GM18520 (cell line): Measurements from ENCODE around the gene OR10X1.

ENCODE experiments used
- ATAC-seq: cut with Tn5 transposase; IDR thresholded peaks from one replicate; pipeline ENCODE4 v1.9.1; 2021; ENCODE audit not compliant: unreplicated experiment

OR10X1 gene

GRCh38 chr1:158579733-158580132 lies at the start of gene OR10X1:
Gene OR10X1 (minus strand): TSS chr1:158579899. CDS start chr1:158579899, 0 bp downstream.
- no peak for ATAC-seq

GRCh38 chr1:158613764-158614163 lies 34.1 kb upstream of the OR10X1 start:
- ATAC-seq: no peak

GRCh38 chr1:158611916-158612315 lies 32.2 kb upstream of the OR10X1 start:
- no peak for ATAC-seq

- no peak for ATAC-seq
Measured at GRCh38 chr1:158607296-158607695, 27.6 kb upstream of the OR10X1 start.

- ATAC-seq: no peak
Measured at GRCh38 chr1:158604968-158605367, 25.3 kb upstream of the OR10X1 start, which contains the start of gene OR10Z1. Gene OR10Z1 (plus strand): TSS chr1:158605268. CDS start chr1:158606439, 1,171 bp downstream.

GRCh38 chr1:158600735-158601134 lies 21.0 kb upstream of the OR10X1 start:
- ATAC-seq: no peak

GRCh38 chr1:158586942-158587341 lies 7.2 kb upstream of the OR10X1 start:
- ATAC-seq: no peak

GRCh38 chr1:158583962-158584361 lies 4.3 kb upstream of the OR10X1 start:
- no peak for ATAC-seq

- no peak for ATAC-seq
Measured at GRCh38 chr1:158577561-158577960, 2.1 kb downstream of the OR10X1 start.

GRCh38 chr1:158572226-158572625 lies 7.5 kb downstream of the OR10X1 start:
- no peak for ATAC-seq

GRCh38 chr1:158570480-158570879 lies 9.2 kb downstream of the OR10X1 start, which contains the start of gene OR6P1:
Gene OR6P1 (minus strand): TSS chr1:158570580. CDS start chr1:158563604, 6,976 bp downstream.
- no peak for ATAC-seq

GRCh38 chr1:158564608-158565007 lies 15.1 kb downstream of the OR10X1 start:
- ATAC-seq: no peak

GRCh38 chr1:158563853-158564252 lies 15.8 kb downstream of the OR10X1 start:
- ATAC-seq: no peak

- no peak for ATAC-seq
Measured at GRCh38 chr1:158559696-158560095, 20.0 kb downstream of the OR10X1 start.

GRCh38 chr1:158554352-158554751 lies 25.3 kb downstream of the OR10X1 start, which contains the start of gene OR6Y1:
Gene OR6Y1 (minus strand): TSS chr1:158554405. CDS start chr1:158548105, 6,300 bp downstream.
- no peak for ATAC-seq

- no peak for ATAC-seq
Measured at GRCh38 chr1:158552296-158552695, 27.4 kb downstream of the OR10X1 start.

- ATAC-seq: no peak
Measured at GRCh38 chr1:158547533-158547932, 32.2 kb downstream of the OR10X1 start.

GRCh38 chr1:158537609-158538008 lies 42.1 kb downstream of the OR10X1 start:
- ATAC-seq: no peak

GRCh38 chr1:158534496-158534895 lies 45.2 kb downstream of the OR10X1 start:
- no peak for ATAC-seq
